HG03196 (cell line): ENCODE data around the gene SH3TC1.

Source experiments
- ATAC-seq: cut with Tn5 transposase; IDR thresholded peaks from one replicate; pipeline ENCODE4 v1.9.1; 2021; ENCODE audit not compliant: unreplicated experiment

The SH3TC1 gene

DNA sequence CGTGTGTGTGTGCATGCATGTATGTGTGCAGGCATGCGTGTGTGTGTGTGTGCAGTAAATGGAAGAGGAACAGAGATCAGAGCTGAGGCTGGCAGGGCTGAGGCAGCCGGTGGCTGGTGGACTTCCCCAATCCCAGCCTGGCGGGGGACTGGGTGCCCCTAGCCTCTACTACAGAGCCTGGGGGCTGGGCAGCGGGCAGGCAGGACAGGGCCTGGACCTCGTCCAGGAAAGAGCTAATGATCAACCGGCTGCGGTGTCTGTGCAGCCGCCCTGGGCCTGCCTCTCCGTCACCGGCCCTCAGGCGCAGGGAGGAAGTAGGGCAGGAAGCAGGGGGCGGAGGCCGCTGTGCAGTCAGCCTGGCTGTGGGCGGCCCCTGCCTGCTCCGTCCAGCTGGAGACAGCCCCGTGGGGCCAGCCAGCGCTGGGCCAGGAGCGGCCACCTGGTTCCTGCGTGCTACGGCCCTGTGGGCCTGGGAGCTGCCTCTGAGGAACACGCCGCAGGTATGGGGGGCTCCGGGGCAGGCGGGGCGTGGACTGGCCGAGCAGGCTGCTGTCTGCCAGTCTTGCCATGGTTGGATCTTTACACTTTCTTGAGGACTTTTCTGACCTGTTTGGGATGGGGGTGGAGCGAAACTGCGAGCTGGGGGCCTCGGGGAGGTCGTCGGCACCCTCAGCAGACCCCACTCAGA lies at the start of gene SH3TC1:
Gene SH3TC1 (plus strand): TSS at position 385 of the 688 bp plus-strand sequence. CDS start 5,905 bp downstream, outside the sequence.
- ATAC-seq = peak; percentile 83

DNA sequence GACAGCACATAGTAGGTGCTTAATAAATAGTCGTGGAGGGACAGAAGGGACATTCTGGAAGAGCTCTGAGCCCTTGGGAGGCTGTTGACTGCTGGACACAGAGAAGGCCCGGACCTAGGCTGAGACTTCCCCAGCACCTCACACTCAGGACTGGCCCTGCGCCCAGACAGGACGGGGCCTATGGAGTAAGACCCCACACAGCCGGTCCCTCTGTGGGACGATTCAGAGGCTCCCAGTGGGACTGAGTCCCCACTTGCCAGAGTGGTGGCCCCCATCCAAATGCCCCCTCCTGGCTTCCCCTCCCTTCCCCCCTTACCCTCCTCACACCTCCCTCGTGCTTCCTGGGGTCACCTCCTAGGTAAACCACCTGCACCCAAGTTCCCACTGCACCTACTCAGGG lies 49.4 kb upstream of the SH3TC1 start:
- ATAC-seq = no peak

DNA sequence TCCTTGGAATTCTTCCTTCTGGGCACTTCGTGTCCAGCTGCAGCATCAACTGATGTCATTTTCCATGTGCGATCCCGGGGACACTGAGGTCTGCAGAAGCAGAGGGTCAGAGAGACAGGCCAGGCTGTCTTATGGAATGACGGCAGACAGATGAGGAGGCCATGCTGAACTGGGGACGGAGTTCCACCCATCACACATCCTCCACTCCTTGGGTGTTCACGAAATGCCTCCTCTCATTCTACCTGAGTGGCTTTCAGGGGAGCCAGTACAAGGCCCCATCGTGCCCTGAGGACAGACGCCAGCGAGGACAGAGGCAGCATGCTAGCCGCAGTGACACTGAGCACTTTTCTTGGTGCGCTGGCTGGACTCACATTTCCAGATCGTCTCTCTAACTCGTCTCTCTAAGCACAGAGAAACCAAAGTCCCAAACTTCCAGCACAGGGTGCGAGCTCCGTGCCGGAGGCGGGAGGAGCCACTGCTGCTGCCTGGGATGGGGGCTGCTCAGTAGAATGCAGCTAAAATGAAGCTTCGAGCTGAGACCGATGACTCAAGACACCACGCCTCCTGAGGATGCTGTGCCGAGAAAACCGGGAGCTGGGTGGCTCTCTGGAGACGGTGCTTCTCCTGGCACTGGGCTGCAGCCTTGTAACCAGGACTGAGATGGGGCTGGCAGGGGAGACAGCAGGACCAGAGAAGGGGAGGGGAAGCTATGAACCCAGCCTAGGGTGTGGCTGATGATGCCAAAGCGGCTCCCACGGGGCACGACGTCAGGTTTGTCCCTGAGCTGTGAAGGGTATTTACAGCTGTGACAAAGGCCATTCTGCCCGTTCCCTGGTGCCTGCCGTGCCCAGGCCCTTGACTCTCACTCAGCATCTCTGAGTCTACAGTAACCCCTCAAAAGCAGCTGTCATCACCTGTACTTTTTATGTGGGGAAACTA lies 48.7 kb upstream of the SH3TC1 start:
- no peak for ATAC-seq

DNA sequence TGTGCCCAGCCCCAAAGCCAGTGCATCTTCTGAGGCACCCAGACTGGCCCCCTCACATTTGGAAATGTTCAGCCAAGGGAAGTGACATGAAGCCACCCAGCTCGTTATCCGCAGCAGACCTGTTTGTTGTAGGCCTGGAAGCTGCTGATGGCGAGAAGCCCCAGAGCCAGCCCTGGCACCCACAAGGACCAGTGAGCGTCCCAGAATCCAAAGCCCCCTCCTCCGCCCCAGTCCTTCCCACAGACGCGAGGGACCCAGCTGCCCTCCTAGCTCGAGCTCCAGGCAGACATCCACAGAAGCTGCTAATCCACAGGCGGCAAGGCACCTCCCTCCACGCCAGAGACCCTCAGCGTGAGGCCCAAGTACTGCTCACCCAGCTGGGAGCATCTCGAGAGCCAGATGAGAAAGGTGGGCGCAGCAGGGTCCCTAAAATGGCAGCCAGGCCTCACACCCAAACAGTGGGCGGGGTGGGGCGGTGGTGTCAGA lies 47.9 kb upstream of the SH3TC1 start:
- ATAC-seq = no peak

DNA sequence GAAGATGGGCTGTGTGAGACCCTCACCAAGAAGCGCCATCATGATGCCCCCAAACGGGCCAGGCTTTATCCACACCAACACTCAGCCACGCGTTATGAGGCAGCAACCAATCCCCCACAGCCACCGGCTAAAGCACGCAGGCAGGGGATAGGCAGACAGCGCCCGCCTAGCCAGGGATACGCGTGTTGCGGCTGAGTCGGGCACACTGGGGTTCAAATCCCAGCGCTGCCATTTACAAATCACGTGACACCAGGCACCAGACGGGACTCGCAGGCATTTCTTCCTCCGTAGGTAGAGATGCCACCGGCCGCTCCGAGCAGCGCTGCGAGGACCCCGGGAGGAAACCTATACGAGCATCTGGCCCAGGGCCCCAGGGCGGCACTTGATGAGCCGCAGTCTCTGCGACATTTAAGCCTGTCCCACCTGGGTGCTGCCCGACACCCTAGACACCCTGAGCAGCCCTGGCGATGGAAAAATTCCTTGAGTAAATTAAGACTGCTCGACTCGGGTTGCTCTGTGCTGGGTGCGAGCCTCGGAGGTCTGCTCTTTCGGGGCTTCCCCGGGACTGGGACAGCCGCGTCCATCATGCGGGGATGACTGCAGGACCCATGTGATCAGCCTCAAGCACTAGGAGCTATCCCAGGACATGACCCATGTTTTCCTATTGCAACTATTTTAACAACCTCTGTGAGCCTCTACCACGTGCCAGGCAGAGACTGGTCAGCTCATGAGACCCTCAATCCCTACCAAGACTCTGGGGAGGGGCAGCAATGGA lies 46.8 kb upstream of the SH3TC1 start:
- no peak for ATAC-seq

DNA sequence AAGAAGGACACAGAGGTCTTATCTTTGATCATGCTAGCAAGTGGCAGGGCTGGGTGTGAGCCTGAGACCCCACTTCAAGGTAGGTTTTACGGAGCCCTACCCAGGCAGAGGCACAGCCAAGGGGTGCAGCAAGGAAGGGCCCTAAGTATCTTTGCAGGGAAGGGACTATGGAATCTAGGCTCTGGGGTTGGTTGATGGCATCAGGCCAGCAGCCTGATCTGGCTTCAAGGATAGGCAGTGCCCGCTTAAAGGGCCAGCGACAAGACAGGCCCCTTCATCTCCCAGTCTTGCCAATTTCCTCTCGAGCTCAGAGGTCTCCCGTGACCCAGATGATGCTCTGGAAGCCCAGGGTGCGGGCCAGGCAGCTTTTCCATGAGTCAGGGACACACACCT lies 46.2 kb upstream of the SH3TC1 start:
- no peak for ATAC-seq

DNA sequence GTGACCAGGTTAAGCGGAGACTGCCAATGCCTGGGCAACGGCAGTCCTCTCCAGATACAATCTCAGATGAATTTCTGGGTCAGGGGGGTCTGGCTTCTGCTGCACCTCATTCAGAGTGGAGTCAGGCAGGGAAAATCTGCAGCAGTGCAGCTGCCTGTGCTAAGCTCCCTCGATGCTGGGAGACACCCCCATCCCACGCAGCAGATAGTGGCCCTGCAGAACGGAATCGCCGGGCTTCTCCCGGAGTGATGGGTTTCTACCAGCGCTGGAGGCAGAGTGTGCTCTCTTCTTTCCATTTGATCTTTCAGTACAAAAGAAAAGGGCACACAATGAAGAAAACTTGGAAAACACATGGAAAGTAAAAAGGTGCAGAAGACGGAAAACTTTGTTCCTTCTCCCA lies 45.6 kb upstream of the SH3TC1 start:
- no peak for ATAC-seq

DNA sequence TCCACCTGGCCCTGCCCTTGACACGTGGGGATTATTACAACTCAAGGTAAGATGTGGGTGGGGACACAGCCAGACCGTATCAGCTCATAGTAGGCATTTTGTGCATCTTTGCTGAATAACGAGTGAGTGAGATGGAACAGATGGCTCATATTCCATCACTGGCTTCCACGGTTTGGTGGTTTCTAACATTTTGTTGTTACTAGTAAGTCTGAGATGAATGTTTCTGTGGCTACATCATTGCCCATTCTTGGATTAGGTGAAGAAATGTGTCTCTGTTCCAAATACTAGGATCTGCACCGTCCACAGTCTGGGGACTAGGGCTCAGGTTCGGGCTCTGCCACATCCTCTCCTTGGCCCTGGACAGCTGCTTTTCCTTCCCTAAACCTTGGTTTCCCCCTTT lies 44.0 kb upstream of the SH3TC1 start:
- ATAC-seq = no peak

DNA sequence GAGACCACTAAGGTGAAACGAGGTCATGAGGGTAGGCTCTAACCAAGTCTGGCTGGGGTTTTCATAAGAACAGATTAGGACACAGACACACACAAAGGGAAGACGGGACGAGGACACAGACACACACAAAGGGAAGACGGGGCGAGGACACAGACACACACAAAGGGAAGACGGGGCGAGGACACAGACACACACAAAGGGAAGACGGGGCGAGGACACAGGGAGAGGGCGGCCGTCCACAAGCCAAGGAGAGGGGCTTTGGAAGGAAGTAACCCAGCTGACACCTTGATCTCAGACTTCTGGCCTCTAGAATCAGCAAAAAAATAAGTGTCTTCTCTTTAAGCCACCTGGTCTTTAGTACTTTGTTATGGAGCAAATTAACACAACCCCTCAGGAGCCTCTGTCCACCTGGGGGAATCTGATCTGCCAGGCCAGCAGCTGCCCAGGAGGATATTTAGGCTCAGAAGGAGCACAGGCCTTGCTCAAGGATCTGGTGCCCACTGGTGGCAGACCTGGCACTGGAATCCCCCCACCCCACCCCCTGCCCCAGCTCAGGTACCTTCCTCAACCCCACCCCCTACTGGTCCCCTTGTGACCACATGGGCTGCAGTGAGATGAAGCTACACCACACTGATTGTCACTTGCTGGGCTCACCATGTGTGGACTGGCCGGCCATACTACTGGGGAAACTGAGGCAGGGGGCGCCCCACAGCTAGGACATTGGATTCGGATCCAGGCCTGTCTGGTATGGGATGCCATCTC lies 43.2 kb upstream of the SH3TC1 start:
- no peak for ATAC-seq

DNA sequence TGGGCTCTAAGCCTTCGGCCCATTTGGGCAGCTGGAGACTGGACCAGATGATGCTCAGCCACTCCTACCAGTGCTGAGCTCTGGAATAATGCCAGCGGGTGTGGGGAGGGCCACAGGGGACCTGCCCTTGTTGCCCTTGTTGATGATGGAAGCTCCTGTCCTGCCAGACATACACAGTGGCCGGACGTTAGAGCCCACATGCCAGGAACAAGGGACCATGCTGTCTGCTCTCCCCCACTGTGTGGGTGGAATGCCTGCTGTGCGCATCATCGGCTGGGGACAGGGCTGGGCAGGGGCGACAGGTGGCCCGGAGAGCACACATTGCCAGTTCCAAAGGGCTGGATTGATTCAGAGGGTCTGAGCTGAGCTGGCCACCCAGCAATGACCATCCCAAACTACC lies 42.5 kb upstream of the SH3TC1 start:
- no peak for ATAC-seq

DNA sequence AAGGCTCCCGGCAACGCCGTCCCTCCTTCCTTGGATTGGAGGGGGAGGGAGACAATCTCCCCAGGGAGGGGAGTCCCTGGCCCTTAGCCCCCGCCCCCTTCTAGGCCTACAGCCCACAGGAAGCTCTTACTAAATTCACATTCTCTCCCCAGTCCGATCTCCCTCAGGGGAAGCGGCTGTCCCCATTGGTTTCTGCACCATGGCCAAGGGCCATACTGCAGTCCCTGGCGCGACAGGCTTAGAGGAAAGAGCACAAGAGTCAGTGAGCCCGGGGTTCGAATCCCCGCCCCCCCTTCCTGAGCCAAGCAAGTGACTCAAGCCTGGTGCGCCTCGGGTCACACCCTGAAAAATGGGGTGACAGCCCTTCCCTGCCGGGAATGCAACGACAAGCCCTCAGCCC lies 41.6 kb upstream of the SH3TC1 start:
- no peak for ATAC-seq

DNA sequence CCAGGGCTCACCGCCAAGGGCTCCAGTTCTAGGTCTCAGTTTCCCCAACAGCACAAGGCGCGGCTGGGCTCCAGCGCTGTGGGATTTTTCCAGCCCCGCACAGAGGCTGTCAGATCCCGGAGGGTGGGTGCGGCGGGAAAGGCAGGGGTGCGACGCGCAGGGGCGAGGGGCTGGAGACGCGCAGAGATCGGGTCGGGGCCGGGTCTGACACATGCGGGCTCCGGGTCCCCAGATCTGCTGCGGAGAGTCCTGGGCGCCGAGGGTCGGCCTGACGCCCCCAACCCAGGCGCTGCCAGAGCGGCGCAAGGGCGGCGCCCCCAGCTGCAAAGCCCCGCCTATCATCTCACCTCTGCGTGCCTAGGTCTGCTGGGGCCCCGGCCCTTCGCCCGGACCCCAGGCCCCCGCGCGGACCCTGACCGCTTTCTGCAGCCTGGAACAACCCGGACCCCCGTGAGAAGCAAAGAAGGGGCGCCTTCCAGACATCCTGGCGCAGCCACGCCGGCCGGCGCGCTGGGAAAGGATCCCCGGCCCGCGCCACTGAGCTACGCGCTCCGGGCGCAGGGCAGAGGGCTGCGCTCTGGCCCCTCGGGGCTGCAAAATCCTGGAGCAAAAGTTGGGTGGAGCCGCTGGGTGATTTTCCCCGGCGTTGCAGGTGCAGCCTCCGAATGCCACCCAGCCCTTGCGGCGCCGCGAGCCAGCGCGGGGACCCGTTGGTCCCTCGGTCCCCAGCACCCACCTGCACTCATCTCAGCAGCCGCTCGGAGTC lies 41.0 kb upstream of the SH3TC1 start:
- ATAC-seq = no peak

DNA sequence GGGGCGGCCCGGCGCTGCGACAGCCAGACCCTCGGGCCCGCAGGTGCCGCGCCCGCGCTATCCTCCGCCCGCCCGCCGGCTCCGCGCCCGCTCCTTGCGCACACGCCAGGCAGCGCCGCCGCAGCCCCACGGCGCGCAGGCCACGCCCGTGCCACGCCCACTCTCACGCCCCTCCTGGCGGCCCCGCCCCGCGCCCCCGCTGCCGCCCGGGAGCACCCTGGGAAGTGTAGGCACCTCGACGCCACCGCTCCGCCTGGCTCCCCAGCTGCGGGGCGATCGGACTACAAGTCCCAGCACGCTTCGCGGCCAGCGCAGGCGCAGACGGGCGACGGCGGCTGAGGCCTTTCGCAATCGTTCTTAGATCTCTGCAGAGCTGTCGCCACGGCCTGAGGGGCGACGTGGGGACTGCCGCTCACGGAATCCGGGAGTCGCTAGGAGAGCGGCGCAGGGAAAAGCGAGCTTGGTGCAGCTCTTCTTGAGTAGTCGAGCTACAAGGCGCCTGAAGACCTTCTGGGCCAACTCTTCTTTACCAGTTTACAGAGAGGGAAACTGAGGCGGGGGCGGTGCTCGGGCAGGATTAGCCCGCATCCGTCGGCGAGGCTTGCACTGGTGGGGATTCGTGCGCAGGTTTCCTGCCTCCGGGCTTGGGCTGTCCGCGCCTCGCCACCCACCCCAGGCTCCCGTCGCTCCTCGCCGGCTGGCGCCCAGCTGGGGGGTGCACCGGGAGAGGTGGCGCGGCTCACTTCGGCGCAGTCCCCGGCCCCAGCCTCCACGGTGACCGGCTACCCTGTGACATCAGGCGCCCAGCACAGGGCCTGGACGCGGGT lies 40.2 kb upstream of the SH3TC1 start, which contains the start of gene ABLIM2:
Gene ABLIM2 (minus strand): TSS at position 104 of the 827 bp plus-strand sequence. CDS start 124 bp downstream, outside the sequence.
- ATAC-seq = peak; percentile 97

DNA sequence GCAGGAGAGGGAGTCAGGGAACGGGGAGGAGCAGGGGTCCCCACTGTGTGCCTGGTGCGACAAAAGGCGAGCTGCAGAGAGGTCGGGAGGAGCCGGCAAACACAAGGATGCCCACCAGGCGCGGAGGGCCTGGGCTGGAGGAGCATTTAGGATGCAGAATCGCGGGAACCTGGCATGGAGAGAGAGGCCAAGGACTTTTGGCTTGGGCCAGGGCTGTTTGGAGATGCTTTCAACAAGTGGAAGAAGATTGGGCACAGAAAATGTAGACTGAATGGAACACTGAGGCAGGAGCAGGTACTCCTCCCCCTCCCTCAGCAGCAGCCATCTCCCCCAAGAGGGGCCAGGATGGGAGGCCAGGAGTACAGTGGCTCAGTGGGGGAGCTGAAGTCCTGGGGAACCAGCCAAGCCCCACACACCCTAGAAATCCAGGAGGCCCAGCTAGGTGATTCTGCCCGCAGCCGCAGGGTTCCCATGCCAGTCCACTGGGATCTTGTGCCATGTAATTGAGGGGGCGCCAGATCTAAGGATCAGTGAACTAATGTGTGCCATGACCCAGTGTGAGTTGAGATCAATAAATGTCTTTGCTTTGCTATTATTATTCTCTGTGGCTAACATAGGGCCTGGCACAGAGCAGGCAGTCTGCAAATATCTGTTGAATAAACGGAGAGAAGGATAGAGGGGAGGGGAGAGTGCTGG lies 39.4 kb upstream of the SH3TC1 start:
- no peak for ATAC-seq

DNA sequence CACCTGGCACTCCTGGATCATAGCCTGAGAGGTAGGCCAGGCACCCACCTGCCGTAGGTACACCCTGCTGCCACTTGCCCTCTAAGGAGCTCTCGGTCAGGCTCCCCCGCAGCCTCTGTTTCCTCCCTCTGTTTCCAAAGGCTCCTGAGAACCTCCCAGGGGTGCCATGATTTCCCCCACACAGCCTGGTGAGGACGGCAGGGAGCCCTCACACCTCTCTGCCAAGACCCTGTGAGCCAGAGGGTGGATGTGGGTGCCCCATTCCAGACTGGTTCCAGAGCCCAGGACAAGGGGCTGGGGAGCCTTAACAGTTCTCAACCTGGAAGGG lies 38.9 kb upstream of the SH3TC1 start:
- ATAC-seq = no peak

DNA sequence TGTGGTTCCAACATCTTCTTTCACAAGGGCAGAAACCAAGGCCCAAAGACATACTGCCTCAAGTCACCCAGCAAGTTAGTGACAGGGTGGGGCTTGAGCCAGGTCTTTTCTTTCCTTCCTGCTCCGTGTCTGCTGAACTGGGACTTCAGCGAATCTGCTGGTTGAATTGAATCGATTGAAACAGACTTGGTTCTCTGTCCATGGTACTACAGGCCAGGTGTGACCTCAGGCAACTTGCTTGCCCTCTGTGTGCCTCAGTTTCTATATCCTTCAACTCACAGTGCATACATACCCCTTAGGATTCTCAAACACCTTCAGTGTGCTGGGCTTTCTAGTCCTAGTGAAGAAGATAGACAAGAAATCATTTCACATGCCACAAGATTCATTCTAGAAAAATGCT lies 38.5 kb upstream of the SH3TC1 start:
- ATAC-seq = no peak

DNA sequence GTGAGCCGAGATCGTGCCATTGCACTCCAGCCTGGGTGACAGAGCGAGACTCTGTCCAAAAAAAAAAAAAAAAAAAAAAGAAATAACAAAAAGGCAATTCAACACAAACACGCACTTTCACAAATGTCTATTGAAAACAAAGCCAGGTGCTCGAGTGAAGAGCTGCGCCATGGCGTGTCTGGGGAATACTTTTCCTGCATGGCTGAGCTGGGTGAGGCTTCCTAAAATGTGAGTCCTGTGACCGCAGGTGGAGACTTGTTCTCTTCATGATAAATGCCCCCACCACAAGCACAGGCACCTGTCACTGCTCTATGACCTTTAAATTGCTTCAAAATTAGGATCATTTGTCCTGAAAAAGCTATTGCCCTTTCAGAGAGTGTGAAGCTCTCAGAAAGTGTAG lies 36.5 kb upstream of the SH3TC1 start:
- ATAC-seq = no peak

DNA sequence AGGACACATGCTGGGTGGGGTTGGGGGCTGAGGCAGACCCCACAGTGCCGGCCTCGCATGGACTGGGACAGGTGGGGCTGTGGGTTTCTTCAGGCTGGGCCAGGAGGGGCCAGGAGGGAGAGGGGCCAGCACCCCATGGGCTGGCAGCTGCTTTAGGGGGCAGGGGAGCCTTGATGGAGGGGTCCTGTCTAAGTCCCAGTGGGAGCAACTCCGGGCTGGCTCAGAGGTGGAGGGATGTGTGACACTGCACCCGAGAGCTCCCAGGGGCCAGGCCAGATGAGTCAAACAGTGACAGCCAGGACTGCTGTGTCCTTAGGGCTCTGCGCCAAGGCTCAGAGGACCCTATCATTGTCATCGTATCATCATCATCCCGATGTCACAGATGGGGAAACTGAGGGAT lies 36.1 kb upstream of the SH3TC1 start:
- no peak for ATAC-seq
